DOHH2 (cell line): ENCODE results near the gene KLK6.

Experiments used
- CTCF ChIP-seq: fragments of 200-600 bp; sonication (generic); IDR thresholded peaks from one replicate; pipeline ENCODE4 v1.5.1; 2014; ENCODE audit warnings: antibody characterized with exemption, mild to moderate bottlenecking, low read depth, low read length; ENCODE audit not compliant: poor library complexity, severe bottlenecking
- EZH2phosphoT487 ChIP-seq: fragments of 200-600 bp; sonication (generic); IDR thresholded peaks from 2 replicates; pipeline ENCODE4 v1.6.1; 2017; ENCODE audit warnings: borderline replicate concordance, mild to moderate bottlenecking, antibody characterized with exemption, low read length, moderate library complexity, mixed read lengths

- TF ChIP-seq CTCF (no peak), EZH2phosphoT487 (no peak)
These were observed 9.5 kb upstream of the KLK6 start for GRCh38 chr19:50978772-50979390.
